ENCODE measurements around the gene CCDC149. TPM values are rescaled to one million over a fixed set of nuclear protein-coding genes. Genes with fewer than 3 reads are reported as not detected.

The CCDC149 gene
- total RNA-seq, 1 donor from 2014 or later, result 20.6 TPM

- H3K27ac Mint-ChIP-seq (ENCODE audit: unreplicated experiment), result no peak overlapping the region
- no peak overlapping the region for H3K4me3 Mint-ChIP-seq (ENCODE audit: unreplicated experiment)
- no peaks in the 10 kb centered on the region for H3K27me3 Mint-ChIP-seq (ENCODE audit: unreplicated experiment)
- peaks cover 5% of the 10 kb centered on the region for H3K36me3 Mint-ChIP-seq (ENCODE audit: unreplicated experiment)
- H3K4me1 Mint-ChIP-seq (ENCODE audit: unreplicated experiment), result peaks cover 43% of the 10 kb centered on the region
- TF ChIP-seq CTCF (IDR thresholded peaks at IDR 0.05), result no peak
- no peaks in the 10 kb centered on the region for H3K9me3 Mint-ChIP-seq (ENCODE audit: unreplicated experiment)
- no peak for DNase-seq (ENCODE audit: extremely low spot score, unreplicated experiment)
These were observed 56.3 kb downstream of the CCDC149 start for GRCh38 chr4:24856586-24856985.

- peaks cover 51% of the 10 kb centered on the region for H3K4me1 Mint-ChIP-seq (ENCODE audit: unreplicated experiment)
- no peak for TF ChIP-seq CTCF (IDR thresholded peaks at IDR 0.05)
- no peak overlapping the region for H3K27ac Mint-ChIP-seq (ENCODE audit: unreplicated experiment)
- DNase-seq (ENCODE audit: extremely low spot score, unreplicated experiment), result no peak
- no peaks in the 10 kb centered on the region for H3K9me3 Mint-ChIP-seq (ENCODE audit: unreplicated experiment)
- no peaks in the 10 kb centered on the region for H3K27me3 Mint-ChIP-seq (ENCODE audit: unreplicated experiment)
- peaks cover 5% of the 10 kb centered on the region for H3K36me3 Mint-ChIP-seq (ENCODE audit: unreplicated experiment)
- H3K4me3 Mint-ChIP-seq (ENCODE audit: unreplicated experiment), result no peak overlapping the region
These were observed 57.1 kb downstream of the CCDC149 start for GRCh38 chr4:24855741-24856140.

GRCh38 chr4:24853142-24853541, 59.7 kb downstream of the CCDC149 start:
- no peak overlapping the region for H3K27ac Mint-ChIP-seq (ENCODE audit: unreplicated experiment)
- H3K9me3 Mint-ChIP-seq (ENCODE audit: unreplicated experiment), result no peaks in the 10 kb centered on the region

GRCh38 chr4:24850674-24851073, 62.2 kb downstream of the CCDC149 start:
- TF ChIP-seq CTCF (IDR thresholded peaks at IDR 0.05), result no peak
- Mint-ChIP-seq H3K27me3 (ENCODE audit: unreplicated experiment) (no peaks in the 10 kb centered on the region), H3K9me3 (ENCODE audit: unreplicated experiment) (no peaks in the 10 kb centered on the region), H3K4me1 (ENCODE audit: unreplicated experiment) (peaks cover 33% of the 10 kb centered on the region), H3K36me3 (ENCODE audit: unreplicated experiment) (peaks cover 10% of the 10 kb centered on the region), H3K27ac (ENCODE audit: unreplicated experiment) (peak overlapping the region; percentile 66), H3K4me3 (ENCODE audit: unreplicated experiment) (peak overlapping the region; percentile 35)
- DNase-seq (ENCODE audit: extremely low spot score, unreplicated experiment), result no peak

More at GRCh38 chr4:24853142-24853541, 59.7 kb downstream of the CCDC149 start:
- no peak for TF ChIP-seq CTCF (IDR thresholded peaks at IDR 0.05)
- Mint-ChIP-seq H3K4me3 (ENCODE audit: unreplicated experiment) (no peak overlapping the region), H3K36me3 (ENCODE audit: unreplicated experiment) (peaks cover 10% of the 10 kb centered on the region), H3K27me3 (ENCODE audit: unreplicated experiment) (no peaks in the 10 kb centered on the region), H3K4me1 (ENCODE audit: unreplicated experiment) (peaks cover 52% of the 10 kb centered on the region)
- no peak for DNase-seq (ENCODE audit: extremely low spot score, unreplicated experiment)

- no peak for TF ChIP-seq CTCF (IDR thresholded peaks at IDR 0.05)
- H3K36me3 Mint-ChIP-seq (ENCODE audit: unreplicated experiment), result peaks cover 10% of the 10 kb centered on the region
- peaks cover 33% of the 10 kb centered on the region for H3K4me1 Mint-ChIP-seq (ENCODE audit: unreplicated experiment)
- H3K27me3 Mint-ChIP-seq (ENCODE audit: unreplicated experiment), result no peaks in the 10 kb centered on the region
- H3K27ac Mint-ChIP-seq (ENCODE audit: unreplicated experiment), result no peak overlapping the region
- no peak for DNase-seq (ENCODE audit: extremely low spot score, unreplicated experiment)
- no peaks in the 10 kb centered on the region for H3K9me3 Mint-ChIP-seq (ENCODE audit: unreplicated experiment)
- no peak overlapping the region for H3K4me3 Mint-ChIP-seq (ENCODE audit: unreplicated experiment)
These were observed 63.1 kb downstream of the CCDC149 start for GRCh38 chr4:24849756-24850155.

Measured in osteocyte (in vitro differentiated cells).